ENCODE data around the gene C10orf90. TPM values are rescaled to one million over a fixed set of nuclear protein-coding genes. Genes with fewer than 3 reads are reported as not detected.

The C10orf90 gene
- total and polyA plus RNA-seq, 9 donors = not detected

DNA sequence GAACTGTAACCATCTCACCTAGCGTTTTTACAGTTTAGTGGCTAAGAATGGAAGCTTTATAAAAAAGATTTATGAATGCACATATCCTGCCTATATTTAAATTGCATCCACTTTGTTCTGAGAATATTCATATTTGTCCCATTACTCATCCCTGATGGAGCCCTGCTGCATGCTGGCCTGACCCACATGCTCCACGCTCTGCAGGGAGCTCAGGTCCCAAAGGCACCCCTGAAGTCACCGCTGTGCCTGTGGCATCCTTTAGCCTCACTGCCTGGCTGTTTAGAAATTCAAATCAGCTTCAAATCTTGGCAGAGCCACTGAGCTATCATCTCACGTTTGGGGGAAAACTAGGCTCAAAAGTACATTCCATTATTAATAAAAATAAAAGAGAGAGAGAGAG, 24.4 kb downstream of the C10orf90 start:
- Histone ChIP-seq H3K27me3 (no peaks in the 10 kb centered on the region), H3K27ac (no peak overlapping the region), H3K36me3 (no peaks in the 10 kb centered on the region), H3K4me1 (ENCODE audit: insufficient read depth) (no peaks in the 10 kb centered on the region), H3K9me3 (no peaks in the 10 kb centered on the region), H3K4me3 (no peak overlapping the region)
- intact Hi-C loops (cut with DNase I) = no loop called here
- whole genome bisulfite sequencing, 3 donors = 45 to 57% (median 56%) methylated on average over 4 of the region's 4 CpGs
- DNase-seq = no peak
- TF ChIP-seq POLR2A (IDR thresholded peaks at IDR 0.05) = no peak
- no peak for TF ChIP-seq EP300 (IDR thresholded peaks at IDR 0.05)
- TF ChIP-seq, protein P1, sequence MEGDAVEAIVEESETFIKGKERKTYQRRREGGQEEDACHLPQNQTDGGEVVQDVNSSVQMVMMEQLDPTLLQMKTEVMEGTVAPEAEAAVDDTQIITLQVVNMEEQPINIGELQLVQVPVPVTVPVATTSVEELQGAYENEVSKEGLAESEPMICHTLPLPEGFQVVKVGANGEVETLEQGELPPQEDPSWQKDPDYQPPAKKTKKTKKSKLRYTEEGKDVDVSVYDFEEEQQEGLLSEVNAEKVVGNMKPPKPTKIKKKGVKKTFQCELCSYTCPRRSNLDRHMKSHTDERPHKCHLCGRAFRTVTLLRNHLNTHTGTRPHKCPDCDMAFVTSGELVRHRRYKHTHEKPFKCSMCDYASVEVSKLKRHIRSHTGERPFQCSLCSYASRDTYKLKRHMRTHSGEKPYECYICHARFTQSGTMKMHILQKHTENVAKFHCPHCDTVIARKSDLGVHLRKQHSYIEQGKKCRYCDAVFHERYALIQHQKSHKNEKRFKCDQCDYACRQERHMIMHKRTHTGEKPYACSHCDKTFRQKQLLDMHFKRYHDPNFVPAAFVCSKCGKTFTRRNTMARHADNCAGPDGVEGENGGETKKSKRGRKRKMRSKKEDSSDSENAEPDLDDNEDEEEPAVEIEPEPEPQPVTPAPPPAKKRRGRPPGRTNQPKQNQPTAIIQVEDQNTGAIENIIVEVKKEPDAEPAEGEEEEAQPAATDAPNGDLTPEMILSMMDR (IDR thresholded peaks at IDR 0.05) = no peak

DNA sequence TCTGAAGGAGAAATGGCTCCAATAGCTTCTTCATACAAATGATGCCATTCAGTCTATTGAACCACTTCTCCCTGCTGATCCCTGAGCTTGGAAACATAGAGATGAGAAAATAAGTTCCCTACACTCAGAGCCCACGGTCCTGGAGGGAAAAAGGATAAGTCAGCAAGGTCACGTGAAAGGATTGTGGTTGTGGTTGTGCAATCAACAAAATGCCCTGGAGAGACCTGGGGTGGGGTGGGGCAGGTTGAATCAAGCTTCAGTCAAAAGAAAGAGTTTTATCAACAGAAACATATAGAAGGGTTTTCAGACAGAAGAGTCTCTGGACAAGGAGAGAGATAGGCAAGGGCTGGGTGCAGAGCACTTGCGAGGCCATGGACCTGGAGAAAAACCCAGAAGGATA, 30.1 kb downstream of the C10orf90 start:
- no peak overlapping the region for H3K27ac ChIP-seq
- 76 to 84% (median 82%) methylated on average over 3 of the region's 3 CpGs for WGBS, 3 donors
- no peaks in the 10 kb centered on the region for H3K36me3 ChIP-seq
- H3K4me1 ChIP-seq (ENCODE audit: insufficient read depth) = no peaks in the 10 kb centered on the region
- intact Hi-C loops (cut with DNase I) = no loop called here
- TF ChIP-seq, protein P1 (IDR thresholded peaks at IDR 0.05) = no peak
- no peak for TF ChIP-seq POLR2A (IDR thresholded peaks at IDR 0.05)
- no peak for TF ChIP-seq EP300 (IDR thresholded peaks at IDR 0.05)
- no peak overlapping the region for H3K4me3 ChIP-seq
- DNase-seq = no peak
- H3K27me3 ChIP-seq = no peaks in the 10 kb centered on the region
- H3K9me3 ChIP-seq = no peaks in the 10 kb centered on the region

DNA sequence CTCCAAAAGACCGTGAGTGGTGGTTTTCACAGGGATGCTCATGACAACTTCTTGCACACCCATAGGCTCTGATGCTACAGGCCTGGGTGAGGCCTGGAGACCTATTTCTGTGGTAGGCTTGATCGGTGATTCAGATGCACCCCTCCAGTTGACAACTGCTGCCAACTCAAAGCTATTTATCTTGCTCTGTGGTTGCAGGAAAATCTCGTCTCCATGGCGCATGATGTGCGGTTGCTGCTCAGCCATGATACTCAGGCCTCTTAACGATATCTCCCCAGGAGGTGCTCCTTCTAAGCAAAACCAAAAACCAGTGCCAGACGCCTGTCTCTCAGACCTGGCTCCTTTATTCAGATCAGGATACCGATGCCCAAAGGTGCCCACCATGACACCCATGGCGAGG, 31.4 kb downstream of the C10orf90 start:
- no peaks in the 10 kb centered on the region for H3K27me3 ChIP-seq
- H3K4me1 ChIP-seq (ENCODE audit: insufficient read depth) = no peaks in the 10 kb centered on the region
- no peak for TF ChIP-seq POLR2A (IDR thresholded peaks at IDR 0.05)
- no peak for TF ChIP-seq EP300 (IDR thresholded peaks at IDR 0.05)
- TF ChIP-seq, protein P1 (IDR thresholded peaks at IDR 0.05) = no peak
- intact Hi-C loops (cut with DNase I) = no loop called here
- H3K4me3 ChIP-seq = no peak overlapping the region
- DNase-seq = no peak
- H3K36me3 ChIP-seq = no peaks in the 10 kb centered on the region
- H3K27ac ChIP-seq = no peak overlapping the region
- H3K9me3 ChIP-seq = no peaks in the 10 kb centered on the region
- 92 to 95% (median 93%) methylated on average over 9 of the region's 9 CpGs for WGBS, 3 donors

GRCh38 chr10:126638542-126638941, 32.0 kb downstream of the C10orf90 start:
- H3K27ac ChIP-seq = no peak overlapping the region
- 60 to 67% (median 63%) methylated on average over 6 of the region's 6 CpGs for WGBS, 3 donors
- H3K4me1 ChIP-seq (ENCODE audit: insufficient read depth) = no peaks in the 10 kb centered on the region
- intact Hi-C loops (cut with DNase I) = no loop called here
- H3K27me3 ChIP-seq = no peaks in the 10 kb centered on the region
- no peak for DNase-seq
- no peaks in the 10 kb centered on the region for H3K36me3 ChIP-seq
- TF ChIP-seq, protein P1 (IDR thresholded peaks at IDR 0.05) = no peak
- no peak for TF ChIP-seq POLR2A (IDR thresholded peaks at IDR 0.05)
- TF ChIP-seq EP300 (IDR thresholded peaks at IDR 0.05) = no peak
- no peaks in the 10 kb centered on the region for H3K9me3 ChIP-seq
- no peak overlapping the region for H3K4me3 ChIP-seq

GRCh38 chr10:126637501-126637900, 33.0 kb downstream of the C10orf90 start:
- H3K27me3 ChIP-seq = no peaks in the 10 kb centered on the region
- no peak for DNase-seq
- H3K4me3 ChIP-seq = no peak overlapping the region
- H3K4me1 ChIP-seq (ENCODE audit: insufficient read depth) = no peaks in the 10 kb centered on the region
- H3K36me3 ChIP-seq = no peaks in the 10 kb centered on the region
- H3K9me3 ChIP-seq = no peaks in the 10 kb centered on the region
- intact Hi-C loops (cut with DNase I) = no loop called here
- no peak overlapping the region for H3K27ac ChIP-seq
- WGBS, 3 donors = 90 to 94% (median 94%) methylated on average over 5 of the region's 5 CpGs
- TF ChIP-seq EP300 (IDR thresholded peaks at IDR 0.05) = no peak
- TF ChIP-seq POLR2A (IDR thresholded peaks at IDR 0.05) = no peak
- TF ChIP-seq, protein P1 (IDR thresholded peaks at IDR 0.05) = no peak

Data from ovary (tissue), 9 donors.